HG02610 (cell line): Measurements from ENCODE around the gene SLC35G2.
"Not testable (repeated sequence)": the region's sequence is repeated elsewhere in the genome, so short reads cannot be mapped to it uniquely, and the experiment has no call there.

Experiments
- ATAC-seq: cut with Tn5 transposase; IDR thresholded peaks from one replicate; pipeline ENCODE4 v1.9.1; 2021; ENCODE audit warnings: mild to moderate bottlenecking, moderate library complexity; ENCODE audit not compliant: unreplicated experiment

The SLC35G2 gene

GRCh38 chr3:136818769-136819391 lies at the start of gene SLC35G2:
TSS of gene SLC35G2 (plus strand) at chr3:136819126. CDS start at chr3:136854461, 35,335 bp downstream.
- ATAC-seq = no peak

GRCh38 chr3:136772709-136773108 lies 46.2 kb upstream of the SLC35G2 start:
- no peak for ATAC-seq

- no peak for ATAC-seq
These were observed 40.1 kb upstream of the SLC35G2 start for GRCh38 chr3:136778865-136779264.

GRCh38 chr3:136780741-136781140 lies 38.2 kb upstream of the SLC35G2 start:
- no peak for ATAC-seq

- no peak for ATAC-seq
These were observed 35.2 kb upstream of the SLC35G2 start for GRCh38 chr3:136783708-136784191.

GRCh38 chr3:136787349-136787748 lies 31.6 kb upstream of the SLC35G2 start:
- peak; percentile 86 for ATAC-seq

- ATAC-seq = no peak
These were observed 30.8 kb upstream of the SLC35G2 start for GRCh38 chr3:136788154-136788553.

- ATAC-seq = no peak
These were observed 28.9 kb upstream of the SLC35G2 start for GRCh38 chr3:136789976-136790375.

GRCh38 chr3:136790786-136791185 lies 28.1 kb upstream of the SLC35G2 start:
- no peak for ATAC-seq

- ATAC-seq = no peak
These were observed 26.2 kb upstream of the SLC35G2 start for GRCh38 chr3:136792556-136793330.

GRCh38 chr3:136801146-136801545 lies 17.8 kb upstream of the SLC35G2 start:
- not testable (repeated sequence) for ATAC-seq

- ATAC-seq = peak; percentile 33
These were observed 16.4 kb upstream of the SLC35G2 start for GRCh38 chr3:136802481-136802996.

- no peak for ATAC-seq
These were observed 14.8 kb upstream of the SLC35G2 start for GRCh38 chr3:136804141-136804540.

- no peak for ATAC-seq
These were observed 14.1 kb upstream of the SLC35G2 start for GRCh38 chr3:136804813-136805212.

- ATAC-seq = peak; percentile 79
These were observed 13.1 kb upstream of the SLC35G2 start for GRCh38 chr3:136805795-136806194.

- ATAC-seq = no peak
These were observed 7.2 kb upstream of the SLC35G2 start for GRCh38 chr3:136811701-136812100.

- no peak for ATAC-seq
These were observed 1.5 kb upstream of the SLC35G2 start for GRCh38 chr3:136817448-136817847.

- peak; percentile 54 for ATAC-seq
These were observed 646 bp upstream of the SLC35G2 start for GRCh38 chr3:136818191-136818768.

GRCh38 chr3:136819392-136819730 lies 435 bp downstream of the SLC35G2 start:
- no peak for ATAC-seq

- ATAC-seq = no peak
These were observed 1.1 kb downstream of the SLC35G2 start for GRCh38 chr3:136819731-136820679.

GRCh38 chr3:136831461-136831860 lies 12.5 kb downstream of the SLC35G2 start:
- ATAC-seq = no peak
